NB4 (cell line): ENCODE measurements around the gene CAPN8.

ENCODE experiments used
- MYC ChIP-seq: IDR thresholded peaks from 2 replicates; pipeline ENCODE4 v1.6.1; 2011; ENCODE audit warnings: low read depth, low read length
- POLR2A ChIP-seq: IDR thresholded peaks from 2 replicates; pipeline ENCODE4 v1.6.1; 2011; ENCODE audit warnings: mild to moderate bottlenecking; ENCODE audit not compliant: insufficient read length; ENCODE audit errors: extremely low read depth
- TF ChIP-seq, protein P1 (sequence below): IDR thresholded peaks from one replicate; pipeline ENCODE4 v1.5.1; 2012; ENCODE audit warnings: low read depth, low read length
- TF ChIP-seq, protein P2 (sequence below): IDR thresholded peaks from 2 replicates; pipeline ENCODE4 v1.6.1; 2011; ENCODE audit warnings: low read depth, low read length

DNA sequence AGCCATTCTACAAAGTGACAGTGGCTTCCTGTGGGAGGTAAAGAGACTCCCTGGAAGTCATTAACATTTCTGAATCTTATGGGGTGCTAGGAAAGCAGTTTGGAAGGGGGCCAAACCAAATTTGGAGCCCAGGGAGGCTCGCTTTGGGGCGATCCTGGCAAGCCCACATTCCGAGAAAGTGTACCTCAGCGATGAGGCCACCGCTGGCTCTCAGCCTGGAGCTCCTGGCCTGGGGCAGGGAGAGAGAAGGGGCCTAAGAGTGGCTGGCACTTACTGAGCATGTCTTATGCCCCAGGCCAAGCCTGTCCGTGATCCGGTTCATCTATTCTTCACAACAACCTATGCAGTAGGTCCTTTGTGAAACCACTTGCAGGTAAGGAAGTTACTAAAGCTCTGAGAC lies 173.5 kb downstream of the CAPN8 start:
- TF ChIP-seq POLR2A (no peak), MYC (no peak)
- TF ChIP-seq, protein P1, sequence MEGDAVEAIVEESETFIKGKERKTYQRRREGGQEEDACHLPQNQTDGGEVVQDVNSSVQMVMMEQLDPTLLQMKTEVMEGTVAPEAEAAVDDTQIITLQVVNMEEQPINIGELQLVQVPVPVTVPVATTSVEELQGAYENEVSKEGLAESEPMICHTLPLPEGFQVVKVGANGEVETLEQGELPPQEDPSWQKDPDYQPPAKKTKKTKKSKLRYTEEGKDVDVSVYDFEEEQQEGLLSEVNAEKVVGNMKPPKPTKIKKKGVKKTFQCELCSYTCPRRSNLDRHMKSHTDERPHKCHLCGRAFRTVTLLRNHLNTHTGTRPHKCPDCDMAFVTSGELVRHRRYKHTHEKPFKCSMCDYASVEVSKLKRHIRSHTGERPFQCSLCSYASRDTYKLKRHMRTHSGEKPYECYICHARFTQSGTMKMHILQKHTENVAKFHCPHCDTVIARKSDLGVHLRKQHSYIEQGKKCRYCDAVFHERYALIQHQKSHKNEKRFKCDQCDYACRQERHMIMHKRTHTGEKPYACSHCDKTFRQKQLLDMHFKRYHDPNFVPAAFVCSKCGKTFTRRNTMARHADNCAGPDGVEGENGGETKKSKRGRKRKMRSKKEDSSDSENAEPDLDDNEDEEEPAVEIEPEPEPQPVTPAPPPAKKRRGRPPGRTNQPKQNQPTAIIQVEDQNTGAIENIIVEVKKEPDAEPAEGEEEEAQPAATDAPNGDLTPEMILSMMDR, result no peak
- TF ChIP-seq, protein P2, sequence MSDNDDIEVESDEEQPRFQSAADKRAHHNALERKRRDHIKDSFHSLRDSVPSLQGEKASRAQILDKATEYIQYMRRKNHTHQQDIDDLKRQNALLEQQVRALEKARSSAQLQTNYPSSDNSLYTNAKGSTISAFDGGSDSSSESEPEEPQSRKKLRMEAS, result no peak
